Activated CD4-positive, alpha-beta memory T cell treated with anti-CD3 and anti-CD28 coated beads for 36 hours (primary cell): ENCODE data around the gene SOCS2. TPM values are rescaled to one million over a fixed set of nuclear protein-coding genes. Genes with fewer than 3 reads are reported as not detected.
"Not testable (repeated sequence)": the region's sequence is repeated elsewhere in the genome, so short reads cannot be mapped to it uniquely, and the experiment has no call there.

Experiments
- CTCF ChIA-PET: fragments of 350-600 bp; sonication (Branson Sonifier 250); formaldehyde crosslinking; loops from one replicate; lab custom pipeline; 2021; ENCODE audit warnings: antibody characterized with exemption, inconsistent platforms; lab: Charles Lee
- POLR2A ChIA-PET: fragments of 350-600 bp; sonication (Branson Sonifier 250); formaldehyde crosslinking; loops from one replicate; lab custom pipeline; 2021; ENCODE audit warnings: antibody characterized with exemption; lab: Charles Lee
- DNase-seq: peaks from one replicate; pipeline ENCODE4 v3.0.0-alpha.2; 2020
- H3K27ac Mint-ChIP-seq: one replicate; pipeline ENCODE4 v1.8.0; 2021; ENCODE audit warnings: mixed read lengths
- H3K27me3 Mint-ChIP-seq: one replicate; pipeline ENCODE4 v1.8.0; 2021; ENCODE audit warnings: mixed read lengths
- H3K36me3 Mint-ChIP-seq: one replicate; pipeline ENCODE4 v1.8.0; 2021; ENCODE audit warnings: mixed read lengths
- H3K4me1 Mint-ChIP-seq: one replicate; pipeline ENCODE4 v1.8.0; 2021; ENCODE audit warnings: low read depth, mixed read lengths
- H3K4me3 Mint-ChIP-seq: one replicate; pipeline ENCODE4 v1.8.0; 2021; ENCODE audit warnings: mild to moderate bottlenecking, mixed read lengths
- H3K9me3 Mint-ChIP-seq: one replicate; pipeline ENCODE4 v1.8.0; 2021; ENCODE audit warnings: mixed read lengths
- intact Hi-C: fragments of 100-400 bp; cut with micrococcal nuclease; formaldehyde crosslinking; loops from one replicate; pipeline ENCODE4 v1.15.1; 2023
- total RNA-seq, 2 experiments: library from RNA; stranded (reverse); gene quantifications; one replicate each; pipeline ENCODE4 v1.2.3, GENCODE V29; 2021

Gene SOCS2
- total RNA-seq, 2 experiments from 2014 or later: 22.9 to 23.1 TPM

DNA sequence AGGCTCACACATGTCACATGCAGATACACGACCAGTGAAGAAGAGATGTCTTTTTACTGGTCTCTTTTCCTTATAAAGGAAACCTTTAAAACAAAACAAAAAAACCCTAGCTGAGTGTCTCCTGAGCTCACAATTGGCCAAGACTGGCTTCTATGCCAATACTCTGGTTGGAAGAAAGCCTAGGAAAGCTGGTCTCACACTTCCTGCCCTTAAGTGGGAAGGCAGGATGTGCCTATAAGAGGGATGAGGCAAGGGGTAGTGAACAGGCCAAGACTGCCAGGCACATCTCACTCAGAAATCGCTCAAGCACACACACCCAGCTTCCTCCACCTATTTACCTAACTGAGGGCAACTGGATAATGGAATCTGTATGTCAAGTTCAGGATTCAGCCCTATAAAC, 50.0 kb downstream of the SOCS2 start:
- intact Hi-C loops: no loop called here
- ChIA-PET POLR2A (no interaction called here), CTCF (no interaction called here)
- H3K36me3 Mint-ChIP-seq: no peaks in the 10 kb centered on the region
- no peak for DNase-seq
- H3K27ac Mint-ChIP-seq: no peak overlapping the region
- peaks cover 7% of the 10 kb centered on the region for H3K4me1 Mint-ChIP-seq
- H3K9me3 Mint-ChIP-seq: no peaks in the 10 kb centered on the region
- peaks cover 3% of the 10 kb centered on the region for H3K27me3 Mint-ChIP-seq
- no peak overlapping the region for H3K4me3 Mint-ChIP-seq

- H3K27ac Mint-ChIP-seq: peak overlapping the region; percentile 5
- intact Hi-C loops: no loop called here
These were observed 52.3 kb downstream of the SOCS2 start for GRCh38 chr12:93624595-93625294.

GRCh38 chr12:93625295-93625645, 52.8 kb downstream of the SOCS2 start:
- POLR2A ChIA-PET, CTCF ChIA-PET, H3K4me3 Mint-ChIP-seq, H3K4me1 Mint-ChIP-seq, intact Hi-C loops, DNase-seq, H3K36me3 Mint-ChIP-seq, H3K27ac Mint-ChIP-seq, H3K27me3 Mint-ChIP-seq, H3K9me3 Mint-ChIP-seq: not testable (repeated sequence)

More at GRCh38 chr12:93624595-93625294, 52.3 kb downstream of the SOCS2 start:
- ChIA-PET CTCF (no interaction called here), POLR2A (no interaction called here)
- DNase-seq: no peak
- H3K9me3 Mint-ChIP-seq: no peaks in the 10 kb centered on the region
- H3K36me3 Mint-ChIP-seq: no peaks in the 10 kb centered on the region
- H3K27me3 Mint-ChIP-seq: no peaks in the 10 kb centered on the region
- H3K4me1 Mint-ChIP-seq: peaks cover 7% of the 10 kb centered on the region
- no peak overlapping the region for H3K4me3 Mint-ChIP-seq

DNA sequence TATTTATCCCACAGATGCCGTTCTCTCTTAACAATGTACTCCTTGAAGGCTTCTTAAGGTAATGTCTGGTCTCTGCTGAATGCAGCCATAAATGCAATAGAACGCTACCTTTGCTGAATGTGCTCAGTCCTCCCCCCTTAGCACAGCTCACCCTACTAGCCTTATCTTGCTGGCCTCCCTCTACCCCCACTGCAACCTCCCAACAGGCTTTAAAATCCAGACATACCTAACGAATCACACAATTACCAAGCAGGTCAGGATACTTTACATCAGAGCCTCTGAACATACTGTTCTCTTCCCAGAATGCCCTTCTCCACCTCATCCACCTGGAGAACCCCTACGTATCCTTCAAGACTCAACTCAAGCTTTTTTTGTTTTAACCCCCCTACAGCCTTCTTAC, 53.7 kb downstream of the SOCS2 start:
- no peaks in the 10 kb centered on the region for H3K9me3 Mint-ChIP-seq
- no peak for DNase-seq
- peaks cover 7% of the 10 kb centered on the region for H3K4me1 Mint-ChIP-seq
- H3K4me3 Mint-ChIP-seq: no peak overlapping the region
- H3K27me3 Mint-ChIP-seq: no peaks in the 10 kb centered on the region
- H3K27ac Mint-ChIP-seq: no peak overlapping the region
- POLR2A ChIA-PET: no interaction called here
- H3K36me3 Mint-ChIP-seq: no peaks in the 10 kb centered on the region
- CTCF ChIA-PET: no interaction called here
- intact Hi-C loops: no loop called here

Other genes with a start within 250 kb of the SOCS2 start
- 10 to 100 TPM; 58.2 TPM for gene NUDT4, start 194.8 kb upstream of the SOCS2 start, total RNA-seq
- 100 to 1,000 TPM; 177 TPM for gene UBE2N, start 130.7 kb upstream of the SOCS2 start, total RNA-seq
- gene MRPL42, start 105.2 kb upstream of the SOCS2 start, total RNA-seq: 10 to 100 TPM; 65.0 to 67.6 TPM
- 10 to 100 TPM in 1 of 2 experiments, 1 to 10 TPM in 1; 8.9 to 10.4 TPM for gene CRADD, start 104.7 kb downstream of the SOCS2 start, total RNA-seq